ENCODE measurements around the gene SAP30BP.

- TF ChIP-seq CTCF (IDR thresholded peaks at IDR 0.05) (no peak), POLR2A (IDR thresholded peaks at IDR 0.05) (no peak), POLR2AphosphoS5 (IDR thresholded peaks at IDR 0.05) (no peak)
These were observed 25.8 kb upstream of the SAP30BP start for GRCh38 chr17:75641343-75641742.
